HepG2 (cell line): Measurements from ENCODE around the gene CD36. TPM values are rescaled to one million over a fixed set of nuclear protein-coding genes. Genes with fewer than 3 reads are reported as not detected.
A peak's percentile ranks its signal among the peaks of the same experiment; 100 is the strongest.

Experiments
- CEBPB ChIP-seq: IDR thresholded peaks from 2 replicates; pipeline ENCODE4 v1.6.1; 2011; ENCODE audit warnings: low read depth, low read length, improper control_type of control experiment, borderline replicate concordance
- ELF3 ChIP-seq: IDR thresholded peaks from 2 replicates; pipeline ENCODE4 v1.6.1; 2016; ENCODE audit warnings: missing genetic modification reagents, missing compliant biosample characterization
- KLF16 ChIP-seq, 2 experiments: sonication (generic) in 1 of 2; formaldehyde crosslinking in 1 of 2; IDR thresholded peaks; 2 replicates each; pipeline versions ENCODE4 v1.6.1 to v1.8.0; 2016 to 2023; ENCODE audit warnings: missing genetic modification reagents in 2 of 2, missing compliant biosample characterization in 1 of 2
- NFIC ChIP-seq: IDR thresholded peaks from 2 replicates; pipeline ENCODE4 v1.6.1; 2012; ENCODE audit warnings: mild to moderate bottlenecking, low read length, inconsistent platforms
- SMC3 ChIP-seq: IDR thresholded peaks from 2 replicates; pipeline ENCODE4 v1.6.1; 2011; ENCODE audit warnings: low read length, improper control_type of control experiment
- SUZ12 ChIP-seq: fragments of 150-350 bp; IDR thresholded peaks from 2 replicates; pipeline ENCODE4 v1.6.1; 2014; ENCODE audit warnings: low read depth, low read length
- THAP11 ChIP-seq: IDR thresholded peaks from 2 replicates; pipeline ENCODE4 v1.6.1; 2016; ENCODE audit warnings: missing biosample characterization, missing genetic modification reagents
- ZC3H4 ChIP-seq: sonication (generic); formaldehyde crosslinking; IDR thresholded peaks from 2 replicates; pipeline ENCODE4 v1.4.0; 2020; ENCODE audit warnings: missing genetic modification reagents, borderline replicate concordance
- ZNF644 ChIP-seq: IDR thresholded peaks from 2 replicates; pipeline ENCODE4 v1.6.1; 2016; ENCODE audit warnings: low read depth
- ZNF652 ChIP-seq: IDR thresholded peaks from 2 replicates; pipeline ENCODE4 v1.6.1; 2016; ENCODE audit warnings: low read depth, borderline replicate concordance
- polyA plus RNA-seq, 8 experiments: library from polyadenylated mRNA; depleted of rRNA in 3 of 8; stranded (reverse) in 7 of 8; unstranded in 1 of 8; fragments of >200 nt; fragmentation: Illumina TruSeq in 4 of 8; extraction: Trizol in 4 of 8; gene quantifications; 2 replicates each; pipeline versions ENCODE4 v1.2.1 to v1.2.3, GENCODE V29; 2011 to 2016; ENCODE audit warnings: low read depth in 4 of 8, missing spikeins in 1 of 8, mixed read lengths in 1 of 8; ENCODE audit not compliant: insufficient read depth in 1 of 8
- total RNA-seq, 5 experiments: library from RNA; depleted of rRNA; stranded (reverse); fragments of >200 nt; fragmentation: Illumina TruSeq; extraction: Trizol; gene quantifications; 2 replicates each; pipeline ENCODE4 v1.2.3, GENCODE V29; 2016; ENCODE audit warnings: low read depth in 1 of 5
- TF ChIP-seq, protein P1 (sequence below): sonication (generic); formaldehyde crosslinking; IDR thresholded peaks from one replicate; pipeline ENCODE4 v1.5.1; 2020; ENCODE audit warnings: mild to moderate bottlenecking, missing genetic modification reagents; ENCODE audit errors: not compliant biosample characterization
- TF ChIP-seq, protein P2 (sequence below): IDR thresholded peaks from 2 replicates; pipeline ENCODE4 v1.6.1; 2012; ENCODE audit warnings: low read depth, low read length, improper control_type of control experiment
- TF ChIP-seq, protein P3 (sequence below): sonication (generic); formaldehyde crosslinking; IDR thresholded peaks from 2 replicates; pipeline ENCODE4 v1.5.0; 2020; ENCODE audit warnings: missing genetic modification reagents
- TF ChIP-seq, protein P4 (sequence below): IDR thresholded peaks from 2 replicates; pipeline ENCODE4 v1.6.1; 2016
- TF ChIP-seq, protein P5 (sequence below): sonication (generic); formaldehyde crosslinking; IDR thresholded peaks from 2 replicates; pipeline ENCODE4 v1.9.0; 2021; ENCODE audit warnings: missing genetic modification reagents, borderline replicate concordance

Gene CD36
- total and polyA plus RNA-seq, 2 of the 13 experiments (the other 11 are each of a cell fraction or from before 2014, with no cell fraction given), result 2.8 to 4.8 TPM

DNA sequence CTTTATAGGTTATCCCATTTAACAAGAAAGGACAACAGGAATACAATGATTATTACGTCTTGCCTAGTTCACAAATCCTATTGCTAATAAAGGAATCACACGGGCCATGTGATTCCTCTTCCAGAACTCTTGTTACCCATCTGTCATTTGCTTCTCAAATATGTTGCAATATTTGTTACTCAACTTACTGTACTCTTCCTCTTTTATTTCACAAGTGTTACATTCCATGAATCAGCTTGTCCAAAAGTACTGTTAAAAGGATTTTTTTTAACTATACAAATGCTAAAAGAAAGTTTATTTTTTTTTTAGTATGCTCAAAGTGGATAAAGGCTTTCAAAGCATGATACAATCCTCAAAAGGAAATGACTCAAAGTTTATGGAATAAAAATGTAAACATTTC, 3.9 kb upstream of the CD36 start (continued):
- TF ChIP-seq KLF16 (CRISPR knock-in tag; IDR thresholded peaks at IDR 0.05) (0 out of 4 replicates have a peak, but pooled peaks of 1 of the 2 experiments have one; percentile 25), ZNF652 (peak; percentile 88), NFIC (peak; percentile 52; the same call in 1 of the 2 replicates), SUZ12 (no peak), CEBPB (peak; percentile 98), ZNF644 (CRISPR knock-in tag) (peak; percentile 78), ZC3H4 (CRISPR knock-in tag) (no peak), THAP11 (CRISPR knock-in tag) (0 out of 2 replicates have a peak, but pooled peaks have one; percentile 48), SMC3 (peak; percentile 36; the same call in 1 of the 2 replicates), ELF3 (CRISPR knock-in tag) (peak; percentile 54; the same call in 1 of the 2 replicates)
- TF ChIP-seq, protein P1, sequence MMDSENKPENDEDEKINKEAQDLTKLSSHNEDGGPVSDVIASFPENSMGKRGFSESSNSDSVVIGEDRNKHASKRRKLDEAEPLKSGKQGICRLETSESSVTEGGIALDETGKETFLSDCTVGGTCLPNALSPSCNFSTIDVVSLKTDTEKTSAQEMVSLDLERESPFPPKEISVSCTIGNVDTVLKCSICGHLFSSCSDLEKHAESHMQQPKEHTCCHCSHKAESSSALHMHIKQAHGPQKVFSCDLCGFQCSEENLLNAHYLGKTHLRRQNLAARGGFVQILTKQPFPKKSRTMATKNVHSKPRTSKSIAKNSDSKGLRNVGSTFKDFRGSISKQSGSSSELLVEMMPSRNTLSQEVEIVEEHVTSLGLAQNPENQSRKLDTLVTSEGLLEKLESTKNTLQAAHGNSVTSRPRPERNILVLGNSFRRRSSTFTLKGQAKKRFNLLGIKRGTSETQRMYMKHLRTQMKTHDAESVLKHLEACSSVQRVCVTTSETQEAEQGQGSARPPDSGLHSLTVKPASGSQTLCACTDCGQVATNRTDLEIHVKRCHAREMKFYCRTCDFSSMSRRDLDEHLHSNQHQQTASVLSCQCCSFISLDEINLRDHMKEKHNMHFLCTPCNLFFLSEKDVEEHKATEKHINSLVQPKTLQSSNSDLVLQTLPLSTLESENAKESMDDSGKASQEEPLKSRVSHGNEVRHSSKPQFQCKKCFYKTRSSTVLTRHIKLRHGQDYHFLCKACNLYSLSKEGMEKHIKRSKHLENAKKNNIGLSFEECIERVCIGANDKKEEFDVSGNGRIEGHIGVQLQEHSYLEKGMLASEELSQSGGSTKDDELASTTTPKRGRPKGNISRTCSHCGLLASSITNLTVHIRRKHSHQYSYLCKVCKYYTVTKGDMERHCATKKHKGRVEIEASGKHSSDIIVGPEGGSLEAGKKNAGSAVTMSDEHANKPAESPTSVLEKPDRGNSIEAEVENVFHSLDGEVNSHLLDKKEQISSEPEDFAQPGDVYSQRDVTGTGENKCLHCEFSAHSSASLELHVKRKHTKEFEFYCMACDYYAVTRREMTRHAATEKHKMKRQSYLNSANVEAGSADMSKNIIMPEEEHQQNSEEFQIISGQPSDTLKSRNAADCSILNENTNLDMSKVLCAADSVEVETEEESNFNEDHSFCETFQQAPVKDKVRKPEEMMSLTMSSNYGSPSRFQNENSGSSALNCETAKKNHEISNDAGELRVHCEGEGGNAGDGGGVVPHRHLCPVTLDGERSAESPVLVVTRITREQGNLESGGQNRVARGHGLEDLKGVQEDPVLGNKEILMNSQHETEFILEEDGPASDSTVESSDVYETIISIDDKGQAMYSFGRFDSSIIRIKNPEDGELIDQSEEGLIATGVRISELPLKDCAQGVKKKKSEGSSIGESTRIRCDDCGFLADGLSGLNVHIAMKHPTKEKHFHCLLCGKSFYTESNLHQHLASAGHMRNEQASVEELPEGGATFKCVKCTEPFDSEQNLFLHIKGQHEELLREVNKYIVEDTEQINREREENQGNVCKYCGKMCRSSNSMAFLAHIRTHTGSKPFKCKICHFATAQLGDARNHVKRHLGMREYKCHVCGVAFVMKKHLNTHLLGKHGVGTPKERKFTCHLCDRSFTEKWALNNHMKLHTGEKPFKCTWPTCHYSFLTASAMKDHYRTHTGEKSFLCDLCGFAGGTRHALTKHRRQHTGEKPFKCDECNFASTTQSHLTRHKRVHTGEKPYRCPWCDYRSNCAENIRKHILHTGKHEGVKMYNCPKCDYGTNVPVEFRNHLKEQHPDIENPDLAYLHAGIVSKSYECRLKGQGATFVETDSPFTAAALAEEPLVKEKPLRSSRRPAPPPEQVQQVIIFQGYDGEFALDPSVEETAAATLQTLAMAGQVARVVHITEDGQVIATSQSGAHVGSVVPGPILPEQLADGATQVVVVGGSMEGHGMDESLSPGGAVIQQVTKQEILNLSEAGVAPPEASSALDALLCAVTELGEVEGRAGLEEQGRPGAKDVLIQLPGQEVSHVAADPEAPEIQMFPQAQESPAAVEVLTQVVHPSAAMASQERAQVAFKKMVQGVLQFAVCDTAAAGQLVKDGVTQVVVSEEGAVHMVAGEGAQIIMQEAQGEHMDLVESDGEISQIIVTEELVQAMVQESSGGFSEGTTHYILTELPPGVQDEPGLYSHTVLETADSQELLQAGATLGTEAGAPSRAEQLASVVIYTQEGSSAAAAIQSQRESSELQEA (CRISPR knock-in tag), result no peak
- TF ChIP-seq, protein P2, sequence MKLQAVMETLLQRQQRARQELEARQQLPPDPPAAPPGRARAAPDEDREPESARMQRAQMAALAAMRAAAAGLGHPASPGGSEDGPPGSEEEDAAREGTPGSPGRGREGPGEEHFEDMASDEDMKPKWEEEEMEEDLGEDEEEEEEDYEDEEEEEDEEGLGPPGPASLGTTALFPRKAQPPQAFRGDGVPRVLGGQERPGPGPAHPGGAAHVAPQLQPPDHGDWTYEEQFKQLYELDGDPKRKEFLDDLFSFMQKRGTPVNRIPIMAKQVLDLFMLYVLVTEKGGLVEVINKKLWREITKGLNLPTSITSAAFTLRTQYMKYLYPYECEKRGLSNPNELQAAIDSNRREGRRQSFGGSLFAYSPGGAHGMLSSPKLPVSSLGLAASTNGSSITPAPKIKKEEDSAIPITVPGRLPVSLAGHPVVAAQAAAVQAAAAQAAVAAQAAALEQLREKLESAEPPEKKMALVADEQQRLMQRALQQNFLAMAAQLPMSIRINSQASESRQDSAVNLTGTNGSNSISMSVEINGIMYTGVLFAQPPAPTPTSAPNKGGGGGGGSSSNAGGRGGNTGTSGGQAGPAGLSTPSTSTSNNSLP, result peak; percentile 68; the same call in 1 of the 2 replicates
- TF ChIP-seq, protein P3, sequence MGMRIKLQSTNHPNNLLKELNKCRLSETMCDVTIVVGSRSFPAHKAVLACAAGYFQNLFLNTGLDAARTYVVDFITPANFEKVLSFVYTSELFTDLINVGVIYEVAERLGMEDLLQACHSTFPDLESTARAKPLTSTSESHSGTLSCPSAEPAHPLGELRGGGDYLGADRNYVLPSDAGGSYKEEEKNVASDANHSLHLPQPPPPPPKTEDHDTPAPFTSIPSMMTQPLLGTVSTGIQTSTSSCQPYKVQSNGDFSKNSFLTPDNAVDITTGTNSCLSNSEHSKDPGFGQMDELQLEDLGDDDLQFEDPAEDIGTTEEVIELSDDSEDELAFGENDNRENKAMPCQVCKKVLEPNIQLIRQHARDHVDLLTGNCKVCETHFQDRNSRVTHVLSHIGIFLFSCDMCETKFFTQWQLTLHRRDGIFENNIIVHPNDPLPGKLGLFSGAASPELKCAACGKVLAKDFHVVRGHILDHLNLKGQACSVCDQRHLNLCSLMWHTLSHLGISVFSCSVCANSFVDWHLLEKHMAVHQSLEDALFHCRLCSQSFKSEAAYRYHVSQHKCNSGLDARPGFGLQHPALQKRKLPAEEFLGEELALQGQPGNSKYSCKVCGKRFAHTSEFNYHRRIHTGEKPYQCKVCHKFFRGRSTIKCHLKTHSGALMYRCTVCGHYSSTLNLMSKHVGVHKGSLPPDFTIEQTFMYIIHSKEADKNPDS (CRISPR knock-in tag), result peak; percentile 98
- TF ChIP-seq, protein P4, sequence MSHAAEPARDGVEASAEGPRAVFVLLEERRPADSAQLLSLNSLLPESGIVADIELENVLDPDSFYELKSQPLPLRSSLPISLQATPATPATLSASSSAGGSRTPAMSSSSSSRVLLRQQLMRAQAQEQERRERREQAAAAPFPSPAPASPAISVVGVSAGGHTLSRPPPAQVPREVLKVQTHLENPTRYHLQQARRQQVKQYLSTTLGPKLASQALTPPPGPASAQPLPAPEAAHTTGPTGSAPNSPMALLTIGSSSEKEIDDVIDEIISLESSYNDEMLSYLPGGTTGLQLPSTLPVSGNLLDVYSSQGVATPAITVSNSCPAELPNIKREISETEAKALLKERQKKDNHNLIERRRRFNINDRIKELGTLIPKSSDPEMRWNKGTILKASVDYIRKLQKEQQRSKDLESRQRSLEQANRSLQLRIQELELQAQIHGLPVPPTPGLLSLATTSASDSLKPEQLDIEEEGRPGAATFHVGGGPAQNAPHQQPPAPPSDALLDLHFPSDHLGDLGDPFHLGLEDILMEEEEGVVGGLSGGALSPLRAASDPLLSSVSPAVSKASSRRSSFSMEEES, result peak; percentile 78
- TF ChIP-seq, protein P5, sequence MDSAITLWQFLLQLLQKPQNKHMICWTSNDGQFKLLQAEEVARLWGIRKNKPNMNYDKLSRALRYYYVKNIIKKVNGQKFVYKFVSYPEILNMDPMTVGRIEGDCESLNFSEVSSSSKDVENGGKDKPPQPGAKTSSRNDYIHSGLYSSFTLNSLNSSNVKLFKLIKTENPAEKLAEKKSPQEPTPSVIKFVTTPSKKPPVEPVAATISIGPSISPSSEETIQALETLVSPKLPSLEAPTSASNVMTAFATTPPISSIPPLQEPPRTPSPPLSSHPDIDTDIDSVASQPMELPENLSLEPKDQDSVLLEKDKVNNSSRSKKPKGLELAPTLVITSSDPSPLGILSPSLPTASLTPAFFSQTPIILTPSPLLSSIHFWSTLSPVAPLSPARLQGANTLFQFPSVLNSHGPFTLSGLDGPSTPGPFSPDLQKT (CRISPR knock-in tag), result no peak
